Glomerular visceral epithelial cell (primary cell): ENCODE results near the gene NBL1.
"Not testable (repeated sequence)": the region's sequence is repeated elsewhere in the genome, so short reads cannot be mapped to it uniquely, and the experiment has no call there.

Source experiments
- DNase-seq: peaks from one replicate; pipeline ENCODE4 v3.0.0-alpha.2; 2016; ENCODE audit errors: extremely low spot score

NBL1 gene

GRCh38 chr1:19622204-19622603 lies 21.9 kb upstream of the NBL1 start:
- peak; percentile 84 for DNase-seq

GRCh38 chr1:19623523-19623922 lies 20.6 kb upstream of the NBL1 start:
- DNase-seq, result peak; percentile 55

DNA sequence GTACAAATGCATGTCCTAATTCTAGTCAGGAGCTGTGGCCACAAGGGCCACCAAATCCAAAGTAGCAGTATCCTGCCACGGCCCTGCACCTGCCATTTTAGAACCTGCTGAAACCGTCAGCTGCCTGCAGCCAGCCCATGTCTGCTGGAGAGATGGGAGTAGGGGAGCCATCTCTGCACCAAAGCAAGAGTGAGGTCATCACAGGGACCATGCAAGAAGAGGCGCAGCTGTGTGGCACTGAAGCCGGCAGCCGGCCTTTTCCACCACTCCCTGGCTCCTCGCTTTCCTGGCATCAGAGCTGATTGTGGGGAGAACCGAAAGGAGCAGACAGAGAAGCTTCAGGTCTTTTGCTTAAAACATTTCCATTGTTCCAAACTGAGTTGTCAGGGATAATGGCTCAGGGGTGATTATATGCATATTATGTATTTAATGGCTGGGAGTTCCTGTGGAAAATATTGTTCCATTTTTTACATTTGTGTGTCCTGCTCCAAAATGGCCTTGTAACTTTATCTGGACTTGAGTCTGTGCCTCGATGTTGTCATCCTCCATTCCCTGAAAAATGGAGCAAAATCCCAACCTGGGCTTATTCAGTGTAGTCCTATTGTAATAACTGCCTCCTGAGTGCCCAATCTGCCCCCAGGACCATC lies 18.7 kb upstream of the NBL1 start:
- DNase-seq, result no peak

DNA sequence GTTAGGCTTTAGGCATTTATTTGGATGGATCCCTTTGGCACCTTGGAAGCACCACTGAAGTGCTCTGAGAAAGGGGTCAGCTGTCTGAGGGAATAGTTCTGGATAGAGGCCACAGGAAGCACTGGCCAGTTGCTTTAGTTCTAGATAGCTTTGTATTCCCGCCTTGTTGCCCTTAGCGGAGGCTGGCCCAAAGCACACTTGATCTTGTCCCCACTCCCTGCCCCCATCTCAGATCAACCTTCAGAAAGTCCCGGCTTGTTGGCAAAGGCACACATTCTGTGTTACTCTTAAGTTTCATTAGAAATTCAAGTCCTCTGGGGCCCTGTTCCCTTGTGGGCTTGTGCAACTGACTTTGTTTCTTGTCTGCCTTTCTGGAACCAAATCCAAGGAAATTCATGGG lies 15.2 kb upstream of the NBL1 start:
- DNase-seq, result no peak

GRCh38 chr1:19629357-19629756 lies 14.8 kb upstream of the NBL1 start:
- no peak for DNase-seq

- not testable (repeated sequence) for DNase-seq
Observed at GRCh38 chr1:19630192-19630591, 13.9 kb upstream of the NBL1 start.

GRCh38 chr1:19630720-19631395 lies 13.3 kb upstream of the NBL1 start:
- DNase-seq, result no peak

- no peak for DNase-seq
Observed at GRCh38 chr1:19632211-19632610, 11.9 kb upstream of the NBL1 start.

GRCh38 chr1:19633106-19633505 lies 11.0 kb upstream of the NBL1 start:
- no peak for DNase-seq

DNA sequence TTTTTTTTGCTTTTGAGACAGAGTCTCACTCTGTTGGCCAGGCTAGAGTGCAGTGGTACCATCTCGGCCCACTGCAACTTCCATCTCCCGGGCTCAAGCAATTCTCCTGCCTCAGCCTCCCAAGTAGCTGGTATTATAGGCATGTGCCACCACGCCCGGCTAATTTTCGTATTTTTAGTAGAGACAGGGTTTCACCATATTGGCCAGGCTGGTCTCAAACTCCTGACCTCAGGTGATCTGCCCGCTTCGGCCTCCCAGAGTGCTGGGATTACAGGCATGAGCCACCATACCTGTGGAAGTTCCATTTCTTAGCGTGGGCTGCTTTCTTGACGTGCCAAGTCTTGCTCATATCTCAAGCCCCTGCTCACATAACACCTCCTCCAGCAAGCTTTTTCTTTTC lies 9.0 kb upstream of the NBL1 start:
- DNase-seq, result not testable (repeated sequence)

DNA sequence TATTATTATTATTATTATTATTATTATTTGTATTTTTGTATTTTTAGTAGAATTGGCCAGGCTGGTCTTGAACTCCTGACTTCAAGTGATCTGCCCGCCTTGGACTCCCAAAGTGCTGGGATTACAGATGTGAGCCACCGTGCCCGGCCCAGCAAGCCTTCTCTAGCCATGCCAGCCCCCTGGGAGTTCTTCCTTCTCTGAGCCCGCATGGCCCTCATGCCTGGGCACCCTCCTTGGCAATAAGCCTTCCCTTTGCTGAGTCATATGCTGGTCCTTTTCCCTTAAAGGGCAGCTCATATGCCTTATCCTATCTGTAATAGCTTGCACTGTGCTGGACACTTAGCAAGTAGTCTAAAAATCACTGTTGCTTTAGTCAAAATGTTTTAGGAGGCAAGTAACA lies 8.5 kb upstream of the NBL1 start:
- DNase-seq, result no peak

GRCh38 chr1:19636065-19636464 lies 8.0 kb upstream of the NBL1 start:
- DNase-seq, result no peak

DNA sequence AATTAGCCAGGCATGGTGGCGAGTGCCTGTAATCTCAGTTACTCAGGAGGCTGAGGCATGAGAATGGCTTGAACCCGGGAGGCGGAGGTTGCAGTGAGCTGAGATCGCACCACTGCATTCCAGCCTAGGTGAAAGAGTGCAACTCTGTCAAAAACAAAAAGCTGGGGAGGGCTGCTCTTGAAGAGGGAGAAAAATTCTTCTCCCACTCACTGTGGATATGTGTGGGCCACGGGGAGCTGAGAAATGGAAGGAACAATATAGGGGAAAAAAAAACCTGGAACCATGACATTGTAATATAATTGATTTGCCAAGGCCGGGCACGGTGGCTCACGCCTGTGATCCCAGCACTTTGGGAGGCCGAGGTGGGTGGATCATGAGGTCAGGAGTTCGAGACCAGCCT lies 7.4 kb upstream of the NBL1 start:
- DNase-seq, result not testable (repeated sequence)

DNA sequence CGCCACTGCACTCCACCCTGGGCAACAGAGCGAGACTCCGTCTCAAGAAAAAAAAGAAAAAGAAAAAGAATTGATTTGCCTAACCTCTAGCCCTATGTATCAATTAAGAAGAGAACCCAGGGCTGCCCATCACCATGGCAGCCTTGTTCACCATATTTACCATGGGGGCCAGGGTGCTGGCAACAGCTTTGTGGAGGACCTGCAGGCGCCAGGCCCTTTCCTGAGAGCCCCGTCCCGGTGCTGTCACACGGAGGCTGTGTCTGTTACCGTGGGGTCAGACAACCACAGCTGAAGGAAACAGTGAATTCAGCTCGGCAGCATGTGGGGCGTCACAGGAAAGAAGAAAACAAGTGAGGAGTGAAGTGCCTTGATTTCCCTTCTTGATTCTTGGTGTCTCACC lies 6.5 kb upstream of the NBL1 start:
- DNase-seq, result no peak

- DNase-seq, result not testable (repeated sequence)
Observed at GRCh38 chr1:19639228-19639627, 4.9 kb upstream of the NBL1 start.

GRCh38 chr1:19639999-19640362 lies 4.1 kb upstream of the NBL1 start:
- DNase-seq, result no peak

- peak; percentile 76 for DNase-seq
Observed at GRCh38 chr1:19640363-19641316, 3.5 kb upstream of the NBL1 start.

DNA sequence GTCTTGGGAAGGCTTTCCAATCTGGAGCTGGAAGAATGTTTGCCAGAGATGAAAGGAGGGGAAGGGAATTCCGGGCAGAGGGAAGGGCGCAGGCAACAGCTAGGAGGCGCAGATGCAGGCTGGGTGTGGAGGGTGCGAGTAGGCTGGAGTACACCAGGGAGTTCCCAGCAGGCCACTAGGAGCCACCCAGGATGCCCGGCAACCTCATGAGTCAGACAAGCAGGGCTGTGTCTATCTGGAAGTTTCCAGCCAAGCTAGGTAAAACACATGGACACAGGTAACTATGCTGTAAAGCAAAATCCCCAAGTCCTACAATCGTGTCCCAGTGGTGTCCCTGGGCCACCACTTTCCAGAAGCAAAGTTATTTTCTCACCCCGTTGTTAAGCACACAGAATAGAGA lies 990 bp upstream of the NBL1 start:
- peak; percentile 73 for DNase-seq

- DNase-seq, result no peak
Observed at GRCh38 chr1:19644395-19644680, 227 bp downstream of the NBL1 start.

GRCh38 chr1:19644681-19645410 lies 735 bp downstream of the NBL1 start:
- DNase-seq, result peak; percentile 29

GRCh38 chr1:19645411-19646251 lies 1.5 kb downstream of the NBL1 start:
- DNase-seq, result peak; percentile 31
